GM12872 (cell line): ENCODE measurements around the gene SLCO3A1.

ENCODE experiments used
- TF ChIP-seq, protein P1 (sequence below): IDR thresholded peaks from 3 replicates; pipeline ENCODE4 v1.5.1; 2011; ENCODE audit warnings: low read depth, mild to moderate bottlenecking, low read length, moderate library complexity; ENCODE audit not compliant: insufficient read depth

Gene SLCO3A1

DNA sequence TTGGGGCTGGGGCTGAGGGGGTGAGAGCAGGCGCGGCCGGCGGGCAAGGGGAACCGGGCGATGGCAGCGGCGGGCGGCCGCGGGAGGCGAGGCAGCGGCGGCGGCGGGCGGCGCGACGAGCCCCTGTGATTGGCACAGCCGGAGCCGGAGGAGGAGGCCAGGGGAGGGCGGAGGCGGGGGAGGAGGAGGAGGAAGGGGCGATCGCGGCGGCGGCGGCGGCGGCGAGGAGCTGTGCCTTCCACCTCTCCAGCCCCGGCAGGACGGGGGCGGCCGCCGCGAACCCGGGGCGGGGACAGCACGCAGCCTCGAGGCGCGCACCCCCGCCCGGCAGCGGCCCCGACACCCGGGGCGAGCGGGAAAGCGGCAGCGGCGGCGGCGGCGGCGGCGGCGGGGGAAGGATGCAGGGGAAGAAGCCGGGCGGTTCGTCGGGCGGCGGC, at the start of gene SLCO3A1:
Gene SLCO3A1, plus strand, starts transcription at position 198 of the 437 bp plus-strand sequence.
- TF ChIP-seq, protein P1, sequence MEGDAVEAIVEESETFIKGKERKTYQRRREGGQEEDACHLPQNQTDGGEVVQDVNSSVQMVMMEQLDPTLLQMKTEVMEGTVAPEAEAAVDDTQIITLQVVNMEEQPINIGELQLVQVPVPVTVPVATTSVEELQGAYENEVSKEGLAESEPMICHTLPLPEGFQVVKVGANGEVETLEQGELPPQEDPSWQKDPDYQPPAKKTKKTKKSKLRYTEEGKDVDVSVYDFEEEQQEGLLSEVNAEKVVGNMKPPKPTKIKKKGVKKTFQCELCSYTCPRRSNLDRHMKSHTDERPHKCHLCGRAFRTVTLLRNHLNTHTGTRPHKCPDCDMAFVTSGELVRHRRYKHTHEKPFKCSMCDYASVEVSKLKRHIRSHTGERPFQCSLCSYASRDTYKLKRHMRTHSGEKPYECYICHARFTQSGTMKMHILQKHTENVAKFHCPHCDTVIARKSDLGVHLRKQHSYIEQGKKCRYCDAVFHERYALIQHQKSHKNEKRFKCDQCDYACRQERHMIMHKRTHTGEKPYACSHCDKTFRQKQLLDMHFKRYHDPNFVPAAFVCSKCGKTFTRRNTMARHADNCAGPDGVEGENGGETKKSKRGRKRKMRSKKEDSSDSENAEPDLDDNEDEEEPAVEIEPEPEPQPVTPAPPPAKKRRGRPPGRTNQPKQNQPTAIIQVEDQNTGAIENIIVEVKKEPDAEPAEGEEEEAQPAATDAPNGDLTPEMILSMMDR = no peak

DNA sequence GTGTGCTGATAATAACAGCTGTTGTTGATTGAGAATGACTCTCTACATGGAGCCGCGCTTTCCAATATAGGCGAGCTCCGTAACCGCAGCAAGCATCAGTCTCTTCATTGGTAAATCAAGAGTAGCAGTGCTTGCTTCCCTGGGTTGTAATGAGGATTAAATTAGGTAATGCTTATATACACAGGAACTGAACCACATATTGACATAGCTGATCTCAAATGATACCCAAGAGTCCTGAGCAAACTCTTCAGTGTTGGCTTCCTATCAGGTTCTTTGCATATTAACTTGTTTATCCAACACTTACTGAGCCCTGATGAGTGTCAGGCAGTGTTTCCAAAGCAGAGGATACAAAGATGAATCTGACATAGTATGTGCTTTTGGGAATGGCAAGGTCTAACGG, 46.4 kb upstream of the SLCO3A1 start:
- TF ChIP-seq, protein P1 = no peak

DNA sequence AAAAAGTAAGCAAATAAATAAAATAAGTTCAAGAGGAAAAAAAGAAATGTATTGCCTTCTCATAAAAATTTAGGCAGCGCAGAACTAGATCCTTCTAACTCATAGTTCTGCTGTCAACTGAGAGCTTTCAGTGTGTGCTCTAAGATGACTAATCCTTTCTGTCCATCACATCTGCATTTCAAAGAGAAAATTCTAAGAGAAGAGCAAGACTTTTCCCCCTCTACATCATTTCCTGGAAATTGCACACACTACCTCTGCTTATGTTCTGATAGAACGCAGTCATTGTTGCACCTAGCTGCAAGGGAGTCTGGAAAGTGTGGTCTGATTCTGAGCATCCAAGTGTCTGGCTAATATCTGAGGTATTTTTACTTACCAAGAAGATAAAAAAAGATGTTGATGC, 39.6 kb upstream of the SLCO3A1 start:
- TF ChIP-seq, protein P1 = no peak

DNA sequence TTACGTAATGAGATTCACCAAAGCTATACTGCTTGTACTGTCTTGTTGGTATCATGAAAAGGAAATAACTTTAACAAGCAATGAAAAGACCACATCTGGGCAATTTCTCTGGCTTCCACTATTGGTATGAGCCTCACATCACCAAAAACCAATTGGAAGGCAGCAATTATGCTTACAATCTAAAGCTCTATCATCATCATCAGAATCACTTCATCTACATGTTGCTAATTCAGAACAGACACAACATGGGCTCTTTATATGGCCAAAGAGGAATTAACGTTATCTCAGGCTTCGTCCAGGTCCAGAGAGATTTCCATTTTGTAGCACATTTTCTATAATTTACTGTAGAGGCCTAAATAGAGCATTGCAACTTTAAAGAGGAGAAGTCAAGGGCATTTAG, 36.6 kb upstream of the SLCO3A1 start:
- TF ChIP-seq, protein P1 = no peak

DNA sequence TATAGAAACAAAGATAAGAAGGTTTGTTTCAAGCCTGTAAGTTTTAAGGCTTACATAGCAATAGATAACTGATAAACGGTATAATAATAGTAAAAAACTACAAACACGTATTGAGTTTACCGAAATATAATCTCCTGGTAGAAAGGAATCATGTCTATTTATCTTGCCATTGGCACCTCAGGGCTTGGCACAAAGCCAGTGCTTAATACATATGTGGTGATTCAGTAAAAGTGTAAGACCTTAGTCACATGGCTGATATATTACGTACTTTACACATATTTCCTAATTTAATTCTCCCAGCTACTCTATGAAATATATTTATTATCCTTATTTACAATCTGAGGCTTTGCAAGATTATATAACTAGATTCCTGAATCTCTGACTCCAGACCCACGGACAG, 32.0 kb upstream of the SLCO3A1 start:
- TF ChIP-seq, protein P1 = no peak

DNA sequence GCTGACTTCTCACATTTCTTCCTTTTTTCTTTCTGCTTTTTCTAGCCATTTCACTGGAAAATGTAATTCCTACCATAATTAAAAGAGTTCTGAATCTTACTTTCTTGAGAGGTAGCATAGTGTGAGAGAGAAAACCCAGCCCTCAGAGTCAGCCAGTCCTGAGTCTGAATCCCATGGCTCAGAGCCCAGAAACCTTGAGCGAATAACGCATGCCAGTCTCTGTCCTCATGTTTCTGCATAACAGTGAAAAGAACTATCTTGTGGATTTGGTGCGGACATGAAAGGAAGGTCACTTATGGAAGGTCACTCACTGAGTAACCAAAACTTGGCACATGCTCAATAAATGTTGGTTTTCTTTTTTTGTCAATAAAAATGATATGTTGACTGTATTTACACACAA, 29.3 kb upstream of the SLCO3A1 start:
- TF ChIP-seq, protein P1 = no peak

DNA sequence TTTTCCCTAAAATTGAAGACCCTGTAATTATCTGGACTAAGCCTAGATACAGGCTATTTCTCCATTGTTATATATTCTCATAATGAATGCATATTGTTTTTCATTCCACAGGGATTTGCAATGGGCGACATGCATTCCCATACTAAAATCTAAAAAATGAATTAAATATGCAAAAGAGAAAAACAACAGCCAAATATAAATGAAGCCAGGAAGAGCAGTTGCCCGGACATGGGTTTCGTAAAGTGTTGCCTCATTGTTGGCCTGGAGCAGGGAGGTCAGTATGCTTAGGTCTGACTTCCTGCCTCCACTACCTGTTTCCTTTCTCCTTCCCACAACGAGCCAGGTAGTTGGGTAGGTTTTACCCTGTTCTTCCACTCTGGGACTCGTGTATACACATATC, 27.1 kb upstream of the SLCO3A1 start:
- TF ChIP-seq, protein P1 = no peak

DNA sequence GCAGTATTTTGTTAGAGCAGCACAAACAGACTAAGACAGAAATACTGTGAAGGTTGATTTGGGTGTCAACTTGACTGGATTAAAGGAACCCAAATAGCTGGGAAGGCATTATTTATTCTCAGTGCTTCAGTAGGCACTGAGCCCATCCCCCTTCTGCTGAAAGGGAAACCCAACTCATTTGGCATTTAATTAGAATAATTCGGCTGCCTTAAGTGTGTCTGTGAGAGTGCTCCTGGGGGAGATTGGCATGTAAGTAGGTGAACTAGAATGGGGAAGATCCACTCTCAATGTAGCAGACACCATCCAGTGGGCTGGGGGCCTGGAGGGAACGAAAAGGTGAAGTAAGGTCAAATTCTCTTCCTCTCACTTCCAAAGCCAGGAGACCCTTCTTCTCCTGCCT, 20.5 kb upstream of the SLCO3A1 start:
- TF ChIP-seq, protein P1 = no peak
